HepG2 (cell line): ENCODE results near the gene PPP2R2C. TPM values are rescaled to one million over a fixed set of nuclear protein-coding genes. Genes with fewer than 3 reads are reported as not detected.
A peak's percentile ranks its signal among the peaks of the same experiment; 100 is the strongest.

ENCODE experiments used
- ATAC-seq: fragments of 200-7000 bp; cut with Tn5 transposase; 3 replicates; pipeline ENCODE4 v1.9.1; 2020; ENCODE audit warnings: mild to moderate bottlenecking, moderate library complexity
- BruUV-seq: library from RNA; stranded (reverse); fragments of 400-500 nt; replicated peaks from 2 replicates; lab custom pipeline; 2021; lab: Mats Ljungman, UMichigan
- CTCF ChIA-PET: fragments of 300-600 bp; formaldehyde crosslinking; extraction: SDS; loops from one replicate; lab custom pipeline; 2021; ENCODE audit warnings: low total read pairs, inconsistent platforms, low intra/inter-chr PET ratio; lab: Yijun Ruan, JAX
- POLR2A ChIA-PET: fragments of 350-600 bp; sonication (Branson Sonifier 250); formaldehyde crosslinking; loops from one replicate; lab custom pipeline; 2020; ENCODE audit warnings: antibody characterized with exemption, inconsistent platforms; lab: Yijun Ruan, JAX
- DNase-seq: peaks from one replicate; pipeline ENCODE4 v3.0.0-alpha.2; 2015; ENCODE audit warnings: low spot score
- FAIRE-seq: peaks from 3 replicates; lab custom pipeline; 2011; peaks lifted over from hg19 to GRCh38; lab: Jason Lieb, UNC
- H2AFZ ChIP-seq: one replicate; pipeline ENCODE4 v1.6.1; 2011; ENCODE audit warnings: low read length, inconsistent platforms
- H3K27ac ChIP-seq: fragments of 300-600 bp; 3 replicates; pipeline ENCODE4 v1.8.0; 2011; ENCODE audit warnings: mixed run types, mild to moderate bottlenecking, mixed read lengths, low read length, inconsistent platforms; ENCODE audit not compliant: insufficient read depth; ENCODE audit errors: extremely low read length
- H3K27me3 ChIP-seq, 2 experiments: fragments of 200-600 bp in 1 of 2; 2 replicates in 1 of 2; 3 replicates in 1 of 2; pipeline versions ENCODE4 v1.6.0 to v1.8.0; 2011; ENCODE audit warnings: low read length in 2 of 2, mild to moderate bottlenecking in 2 of 2, moderate library complexity in 2 of 2, inconsistent platforms in 1 of 2; ENCODE audit not compliant: insufficient read depth in 2 of 2, control insufficient read depth in 1 of 2
- H3K36me3 ChIP-seq, 2 experiments: fragments of 200-600 bp in 1 of 2; replicated peaks in 1 of 2; 2 replicates in 1 of 2; 3 replicates in 1 of 2; pipeline versions ENCODE4 v1.5.1 to v1.8.0; 2011; ENCODE audit warnings: low read length in 2 of 2, inconsistent platforms in 1 of 2; ENCODE audit not compliant: insufficient read depth in 2 of 2, control insufficient read depth in 1 of 2
- H3K4me1 ChIP-seq: 2 replicates; pipeline ENCODE4 v1.5.1; 2012; ENCODE audit warnings: low read length, inconsistent platforms; ENCODE audit not compliant: insufficient read depth
- H3K4me2 ChIP-seq: 2 replicates; pipeline ENCODE4 v1.6.0; 2011; ENCODE audit warnings: low read depth, low read length, inconsistent platforms
- H3K4me3 ChIP-seq, 3 experiments: fragments of 200-600 bp in 1 of 3; sonication (generic), shearing (Covaris generic) in 1 of 3; replicated peaks in 1 of 3; 2 replicates each; pipeline ENCODE4 v1.5.1; 2011 to 2016; ENCODE audit warnings: low read length in 3 of 3, inconsistent platforms in 2 of 3, low read depth in 2 of 3, mild to moderate bottlenecking in 2 of 3, control low read depth in 1 of 3, mixed read lengths in 1 of 3; ENCODE audit not compliant: insufficient read depth in 1 of 3
- H3K79me2 ChIP-seq: one replicate; pipeline ENCODE4 v1.6.1; 2011; ENCODE audit warnings: low read length, inconsistent platforms; ENCODE audit not compliant: insufficient read depth
- H3K9ac ChIP-seq: 2 replicates; pipeline ENCODE4 v1.6.0; 2011; ENCODE audit warnings: mild to moderate bottlenecking, low read depth, low read length, inconsistent platforms; ENCODE audit not compliant: insufficient read depth
- H3K9me3 ChIP-seq: 2 replicates; pipeline ENCODE4 v1.5.1; 2012; ENCODE audit warnings: mild to moderate bottlenecking, low read length
- H4K20me1 ChIP-seq: 2 replicates; pipeline ENCODE4 v1.6.0; 2011; ENCODE audit warnings: inconsistent platforms, mild to moderate bottlenecking, low read length, moderate library complexity; ENCODE audit not compliant: insufficient read depth
- CBFB ChIP-seq: sonication (generic); formaldehyde crosslinking; IDR thresholded peaks from 2 replicates; pipeline ENCODE4 v1.4.0; 2020; ENCODE audit warnings: missing genetic modification reagents
- FLYWCH1 ChIP-seq: sonication (generic); formaldehyde crosslinking; IDR thresholded peaks from 2 replicates; pipeline ENCODE4 v1.8.1; 2023; ENCODE audit warnings: mild to moderate bottlenecking, missing genetic modification reagents
- FOSL2 ChIP-seq: sonication (generic); formaldehyde crosslinking; IDR thresholded peaks from 2 replicates; pipeline ENCODE4 v1.4.0; 2020; ENCODE audit warnings: missing genetic modification reagents
- GATAD1 ChIP-seq: IDR thresholded peaks from 2 replicates; pipeline ENCODE4 v1.6.1; 2016; ENCODE audit warnings: missing genetic modification reagents, missing compliant biosample characterization
- IKZF4 ChIP-seq: sonication (generic); formaldehyde crosslinking; IDR thresholded peaks from 2 replicates; pipeline ENCODE4 v1.5.1; 2020; ENCODE audit warnings: borderline replicate concordance, mild to moderate bottlenecking, low read depth, missing genetic modification reagents; ENCODE audit errors: not compliant biosample characterization
- MIER2 ChIP-seq: IDR thresholded peaks from 2 replicates; pipeline ENCODE4 v1.6.1; 2016; ENCODE audit warnings: missing biosample characterization, missing genetic modification reagents
- NR2F1 ChIP-seq, 2 experiments: fragments of 450-650 bp in 1 of 2; formaldehyde crosslinking in 1 of 2; IDR thresholded peaks; 2 replicates each; pipeline versions ENCODE4 v1.5.0 to v1.6.1; 2016 to 2020; ENCODE audit warnings: mild to moderate bottlenecking in 1 of 2, missing compliant biosample characterization in 1 of 2, missing genetic modification reagents in 1 of 2, moderate library complexity in 1 of 2
- PCBP1 ChIP-seq: fragments of 200-400 bp; formaldehyde crosslinking; IDR thresholded peaks from 2 replicates; pipeline ENCODE4 v1.6.1; 2017; ENCODE audit warnings: mild to moderate bottlenecking, low read depth, low read length, borderline replicate concordance
- RAD21 ChIP-seq: fragments of 450-650 bp; formaldehyde crosslinking; IDR thresholded peaks from 2 replicates; pipeline ENCODE4 v1.5.0; 2020; ENCODE audit warnings: mild to moderate bottlenecking
- SMC3 ChIP-seq: IDR thresholded peaks from 2 replicates; pipeline ENCODE4 v1.6.1; 2011; ENCODE audit warnings: low read length, improper control_type of control experiment
- STAG1 ChIP-seq: sonication (generic); formaldehyde crosslinking; IDR thresholded peaks from 2 replicates; pipeline ENCODE4 v1.4.0; 2020; ENCODE audit warnings: missing genetic modification reagents
- TBX3 ChIP-seq: fragments of 450-650 bp; IDR thresholded peaks from 2 replicates; pipeline ENCODE4 v1.6.1; 2017; ENCODE audit warnings: antibody characterized with exemption, mild to moderate bottlenecking, inconsistent platforms, borderline replicate concordance
- ZFP90 ChIP-seq: sonication (generic); formaldehyde crosslinking; IDR thresholded peaks from 2 replicates; pipeline ENCODE4 v1.8.0; 2022; ENCODE audit warnings: missing genetic modification reagents, mild to moderate bottlenecking, inconsistent platforms, borderline replicate concordance
- ZNF256 ChIP-seq: sonication (generic); formaldehyde crosslinking; conservative IDR thresholded peaks from 2 replicates; pipeline ENCODE4 v1.4.0; 2020; ENCODE audit warnings: missing genetic modification reagents
- WGBS: methylation state at CpG from one replicate; pipeline ENCODE4 v1.1.6; 2017; ENCODE audit warnings: low lambda C conversion rate; 5-methylcytosine and 5-hydroxymethylcytosine counted together
- in situ Hi-C: cut with HindIII; loops from 2 replicates; pipeline ENCODE4 v1.10.0; 2017; ENCODE audit warnings: low pct_unique_long_range_greater_than_20kb; ENCODE audit not compliant: extremely low pct_ligation_motif_present
- intact Hi-C: fragments of 100-400 bp; cut with micrococcal nuclease; formaldehyde crosslinking; loops from one replicate; pipeline ENCODE4 v1.10.0; 2022; ENCODE audit not compliant: unreplicated experiment
- polyA plus RNA-seq, 8 experiments: library from polyadenylated mRNA; depleted of rRNA in 3 of 8; stranded (reverse) in 7 of 8; unstranded in 1 of 8; fragments of >200 nt; fragmentation: Illumina TruSeq in 4 of 8; extraction: Trizol in 4 of 8; gene quantifications; 2 replicates each; pipeline versions ENCODE4 v1.2.1 to v1.2.3, GENCODE V29; 2011 to 2016; ENCODE audit warnings: low read depth in 4 of 8, missing spikeins in 1 of 8, mixed read lengths in 1 of 8; ENCODE audit not compliant: insufficient read depth in 1 of 8
- total RNA-seq, 5 experiments: library from RNA; depleted of rRNA; stranded (reverse); fragments of >200 nt; fragmentation: Illumina TruSeq; extraction: Trizol; gene quantifications; 2 replicates each; pipeline ENCODE4 v1.2.3, GENCODE V29; 2016; ENCODE audit warnings: low read depth in 1 of 5
- TF ChIP-seq, protein P1 (sequence below): sonication (generic); formaldehyde crosslinking; IDR thresholded peaks from 2 replicates; pipeline ENCODE4 v1.4.0; 2020; ENCODE audit warnings: missing genetic modification reagents, borderline replicate concordance
- TF ChIP-seq, protein P2 (sequence below): sonication (generic); formaldehyde crosslinking; IDR thresholded peaks from 2 replicates; pipeline ENCODE4 v1.5.1; 2020; ENCODE audit warnings: mild to moderate bottlenecking, moderate library complexity, missing genetic modification reagents
- TF ChIP-seq, protein P3 (sequence below): sonication (generic); formaldehyde crosslinking; IDR thresholded peaks from 2 replicates; pipeline ENCODE4 v1.5.0; 2020; ENCODE audit warnings: mild to moderate bottlenecking, missing genetic modification reagents

The PPP2R2C gene
- total and polyA plus RNA-seq, 2 of the 13 experiments (the other 11 are each of a cell fraction or from before 2014, with no cell fraction given): 0.60 to 8.6 TPM

DNA sequence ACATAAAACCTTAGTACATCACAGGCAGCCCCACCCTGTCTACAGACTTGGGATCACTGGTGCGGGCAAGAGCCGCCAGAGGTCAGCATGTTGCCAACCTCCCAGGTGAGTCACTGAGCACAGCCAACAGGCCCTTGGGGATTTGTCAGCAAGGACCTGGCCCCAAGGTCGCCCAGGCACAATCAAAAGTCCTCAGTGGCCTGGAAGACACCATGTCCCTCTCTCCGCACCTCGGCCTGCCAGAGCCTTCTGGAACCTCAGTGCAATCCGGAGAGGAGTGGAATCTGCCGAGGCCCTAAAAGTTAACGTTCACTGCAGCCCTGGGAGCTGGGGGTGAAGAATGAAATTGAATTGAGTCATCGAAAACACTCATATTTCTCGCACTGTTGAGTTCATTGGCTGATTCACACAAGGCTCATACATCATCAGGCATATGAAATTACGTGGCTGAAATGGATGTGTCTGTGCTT, 128.4 kb downstream of the PPP2R2C start:
- CTCF ChIA-PET: interaction anchor here (1.0 to 1.7 kb wide), 3 partner anchors 13 to 206 kb away, joined by 3 to 5 read pairs (median 3); no protein-coding TSS in a partner anchor
- Histone ChIP-seq H3K4me1 (peaks cover 7% of the 10 kb centered on the region; the same call in 1 of the 2 replicates), H2AFZ (no peak overlapping the region), H3K36me3 (no peaks in the 10 kb centered on the region), H3K79me2 (no peaks in the 10 kb centered on the region), H3K4me2 (no peak overlapping the region), H3K27me3 (peaks cover 11 to 71% of the 10 kb centered on the region in 2 experiments; a peak in 4 of 5 replicates), H3K9me3 (no peaks in the 10 kb centered on the region), H4K20me1 (no peaks in the 10 kb centered on the region), H3K27ac (no peak overlapping the region), H3K9ac (no peak overlapping the region), H3K4me3 (no peak overlapping the region)
- intact Hi-C loops: loop anchor here (5.0 kb wide), 1 partner anchor 203 kb away; no protein-coding TSS in a partner anchor
- WGBS: 5% methylated on average over 8 of the region's 11 CpGs
- POLR2A ChIA-PET: no interaction called here
- peak; percentile 54 for DNase-seq
- no TSS peak for BruUV-seq
- peak; percentile 91 for ATAC-seq
- in situ Hi-C loops: loop anchor here (5.0 kb wide), 1 partner anchor 38 kb away; no protein-coding TSS in a partner anchor
- peak; percentile 52 for FAIRE-seq
- TF ChIP-seq TBX3 (no peak), STAG1 (CRISPR knock-in tag) (peak; percentile 74), RAD21 (CRISPR knock-in tag) (0 out of 2 replicates have a peak, but pooled peaks have one; percentile 24), PCBP1 (no peak), NR2F1 (CRISPR knock-in tag; IDR thresholded peaks at IDR 0.05) (0 out of 4 replicates have a peak, but pooled peaks of 1 of the 2 experiments have one; percentile 23), MIER2 (CRISPR knock-in tag) (0 out of 2 replicates have a peak, but pooled peaks have one; percentile 70), GATAD1 (CRISPR knock-in tag) (no peak), ZNF256 (CRISPR knock-in tag) (no peak), IKZF4 (CRISPR knock-in tag) (no peak), SMC3 (peak; percentile 49; the same call in 1 of the 2 replicates), ZFP90 (CRISPR knock-in tag) (no peak), FLYWCH1 (no peak), FOSL2 (CRISPR knock-in tag) (peak; percentile 87), CBFB (CRISPR knock-in tag) (no peak)
- TF ChIP-seq, protein P1, sequence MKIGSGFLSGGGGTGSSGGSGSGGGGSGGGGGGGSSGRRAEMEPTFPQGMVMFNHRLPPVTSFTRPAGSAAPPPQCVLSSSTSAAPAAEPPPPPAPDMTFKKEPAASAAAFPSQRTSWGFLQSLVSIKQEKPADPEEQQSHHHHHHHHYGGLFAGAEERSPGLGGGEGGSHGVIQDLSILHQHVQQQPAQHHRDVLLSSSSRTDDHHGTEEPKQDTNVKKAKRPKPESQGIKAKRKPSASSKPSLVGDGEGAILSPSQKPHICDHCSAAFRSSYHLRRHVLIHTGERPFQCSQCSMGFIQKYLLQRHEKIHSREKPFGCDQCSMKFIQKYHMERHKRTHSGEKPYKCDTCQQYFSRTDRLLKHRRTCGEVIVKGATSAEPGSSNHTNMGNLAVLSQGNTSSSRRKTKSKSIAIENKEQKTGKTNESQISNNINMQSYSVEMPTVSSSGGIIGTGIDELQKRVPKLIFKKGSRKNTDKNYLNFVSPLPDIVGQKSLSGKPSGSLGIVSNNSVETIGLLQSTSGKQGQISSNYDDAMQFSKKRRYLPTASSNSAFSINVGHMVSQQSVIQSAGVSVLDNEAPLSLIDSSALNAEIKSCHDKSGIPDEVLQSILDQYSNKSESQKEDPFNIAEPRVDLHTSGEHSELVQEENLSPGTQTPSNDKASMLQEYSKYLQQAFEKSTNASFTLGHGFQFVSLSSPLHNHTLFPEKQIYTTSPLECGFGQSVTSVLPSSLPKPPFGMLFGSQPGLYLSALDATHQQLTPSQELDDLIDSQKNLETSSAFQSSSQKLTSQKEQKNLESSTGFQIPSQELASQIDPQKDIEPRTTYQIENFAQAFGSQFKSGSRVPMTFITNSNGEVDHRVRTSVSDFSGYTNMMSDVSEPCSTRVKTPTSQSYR: no peak
- TF ChIP-seq, protein P2, sequence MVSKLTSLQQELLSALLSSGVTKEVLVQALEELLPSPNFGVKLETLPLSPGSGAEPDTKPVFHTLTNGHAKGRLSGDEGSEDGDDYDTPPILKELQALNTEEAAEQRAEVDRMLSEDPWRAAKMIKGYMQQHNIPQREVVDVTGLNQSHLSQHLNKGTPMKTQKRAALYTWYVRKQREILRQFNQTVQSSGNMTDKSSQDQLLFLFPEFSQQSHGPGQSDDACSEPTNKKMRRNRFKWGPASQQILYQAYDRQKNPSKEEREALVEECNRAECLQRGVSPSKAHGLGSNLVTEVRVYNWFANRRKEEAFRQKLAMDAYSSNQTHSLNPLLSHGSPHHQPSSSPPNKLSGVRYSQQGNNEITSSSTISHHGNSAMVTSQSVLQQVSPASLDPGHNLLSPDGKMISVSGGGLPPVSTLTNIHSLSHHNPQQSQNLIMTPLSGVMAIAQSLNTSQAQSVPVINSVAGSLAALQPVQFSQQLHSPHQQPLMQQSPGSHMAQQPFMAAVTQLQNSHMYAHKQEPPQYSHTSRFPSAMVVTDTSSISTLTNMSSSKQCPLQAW: no peak
- TF ChIP-seq, protein P3, sequence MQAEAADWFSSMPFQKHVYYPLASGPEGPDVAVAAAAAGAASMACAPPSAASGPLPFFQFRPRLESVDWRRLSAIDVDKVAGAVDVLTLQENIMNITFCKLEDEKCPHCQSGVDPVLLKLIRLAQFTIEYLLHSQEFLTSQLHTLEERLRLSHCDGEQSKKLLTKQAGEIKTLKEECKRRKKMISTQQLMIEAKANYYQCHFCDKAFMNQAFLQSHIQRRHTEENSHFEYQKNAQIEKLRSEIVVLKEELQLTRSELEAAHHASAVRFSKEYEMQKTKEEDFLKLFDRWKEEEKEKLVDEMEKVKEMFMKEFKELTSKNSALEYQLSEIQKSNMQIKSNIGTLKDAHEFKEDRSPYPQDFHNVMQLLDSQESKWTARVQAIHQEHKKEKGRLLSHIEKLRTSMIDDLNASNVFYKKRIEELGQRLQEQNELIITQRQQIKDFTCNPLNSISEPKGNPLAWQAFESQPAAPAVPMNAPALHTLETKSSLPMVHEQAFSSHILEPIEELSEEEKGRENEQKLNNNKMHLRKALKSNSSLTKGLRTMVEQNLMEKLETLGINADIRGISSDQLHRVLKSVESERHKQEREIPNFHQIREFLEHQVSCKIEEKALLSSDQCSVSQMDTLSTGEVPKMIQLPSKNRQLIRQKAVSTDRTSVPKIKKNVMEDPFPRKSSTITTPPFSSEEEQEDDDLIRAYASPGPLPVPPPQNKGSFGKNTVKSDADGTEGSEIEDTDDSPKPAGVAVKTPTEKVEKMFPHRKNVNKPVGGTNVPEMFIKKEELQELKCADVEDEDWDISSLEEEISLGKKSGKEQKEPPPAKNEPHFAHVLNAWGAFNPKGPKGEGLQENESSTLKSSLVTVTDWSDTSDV (CRISPR knock-in tag): no peak
